HG02588 (cell line): ENCODE data around the gene SCD.
"Not testable (repeated sequence)": the region's sequence is repeated elsewhere in the genome, so short reads cannot be mapped to it uniquely, and the experiment has no call there.

ENCODE experiments used
- ATAC-seq: cut with Tn5 transposase; IDR thresholded peaks from one replicate; pipeline ENCODE4 v1.9.1; 2021; ENCODE audit warnings: mild to moderate bottlenecking, moderate library complexity; ENCODE audit not compliant: unreplicated experiment

SCD gene

GRCh38 chr10:100346765-100347567, at the start of gene SCD:
SCD (plus strand) TSS chr10:100347233; CDS start chr10:100347505, 272 bp downstream.
- peak; percentile 88 for ATAC-seq

GRCh38 chr10:100297242-100297641, 49.8 kb upstream of the SCD start:
- no peak for ATAC-seq

- not testable (repeated sequence) for ATAC-seq
These were observed 45.9 kb upstream of the SCD start for GRCh38 chr10:100301123-100301522.

GRCh38 chr10:100303724-100304319, 43.2 kb upstream of the SCD start:
- no peak for ATAC-seq

GRCh38 chr10:100304414-100304813, 42.6 kb upstream of the SCD start:
- ATAC-seq: no peak

- no peak for ATAC-seq
These were observed 40.2 kb upstream of the SCD start for GRCh38 chr10:100306861-100307260.

GRCh38 chr10:100307684-100308083, 39.3 kb upstream of the SCD start:
- no peak for ATAC-seq

GRCh38 chr10:100311298-100311697, 35.7 kb upstream of the SCD start:
- ATAC-seq: no peak

GRCh38 chr10:100315615-100316014, 31.4 kb upstream of the SCD start:
- no peak for ATAC-seq

- ATAC-seq: no peak
These were observed 28.8 kb upstream of the SCD start for GRCh38 chr10:100318207-100318606.

- no peak for ATAC-seq
These were observed 27.2 kb upstream of the SCD start for GRCh38 chr10:100319707-100320402.

- ATAC-seq: no peak
These were observed 21.9 kb upstream of the SCD start for GRCh38 chr10:100325158-100325557.

GRCh38 chr10:100327007-100327717, 19.9 kb upstream of the SCD start:
- peak; percentile 98 for ATAC-seq

GRCh38 chr10:100327718-100328009, 19.4 kb upstream of the SCD start:
- no peak for ATAC-seq

- ATAC-seq: no peak
These were observed 18.8 kb upstream of the SCD start for GRCh38 chr10:100328198-100328597.

- no peak for ATAC-seq
These were observed 17.0 kb upstream of the SCD start, which contains the start of gene PKD2L1 for GRCh38 chr10:100330079-100330478. PKD2L1 (minus strand) TSS chr10:100330228; CDS start chr10:100330103, 125 bp downstream.

GRCh38 chr10:100333106-100333505, 13.9 kb upstream of the SCD start:
- ATAC-seq: no peak

GRCh38 chr10:100333661-100334440, 13.2 kb upstream of the SCD start:
- no peak for ATAC-seq

GRCh38 chr10:100334762-100335161, 12.3 kb upstream of the SCD start:
- no peak for ATAC-seq

- no peak for ATAC-seq
These were observed 8.5 kb upstream of the SCD start for GRCh38 chr10:100338434-100339036.
